NCI-H345 treated with DMSO at 0.1 percent for 48 hours (cell line): ENCODE data around the gene PRODH2.
"Not testable (repeated sequence)": the region's sequence is repeated elsewhere in the genome, so short reads cannot be mapped to it uniquely, and the experiment has no call there.

Experiments
- DNase-seq: peaks from one replicate; lab custom pipeline; 2025; ENCODE audit not compliant: unreplicated experiment; lab: John Stamatoyannopoulos, UW

Gene PRODH2

DNA sequence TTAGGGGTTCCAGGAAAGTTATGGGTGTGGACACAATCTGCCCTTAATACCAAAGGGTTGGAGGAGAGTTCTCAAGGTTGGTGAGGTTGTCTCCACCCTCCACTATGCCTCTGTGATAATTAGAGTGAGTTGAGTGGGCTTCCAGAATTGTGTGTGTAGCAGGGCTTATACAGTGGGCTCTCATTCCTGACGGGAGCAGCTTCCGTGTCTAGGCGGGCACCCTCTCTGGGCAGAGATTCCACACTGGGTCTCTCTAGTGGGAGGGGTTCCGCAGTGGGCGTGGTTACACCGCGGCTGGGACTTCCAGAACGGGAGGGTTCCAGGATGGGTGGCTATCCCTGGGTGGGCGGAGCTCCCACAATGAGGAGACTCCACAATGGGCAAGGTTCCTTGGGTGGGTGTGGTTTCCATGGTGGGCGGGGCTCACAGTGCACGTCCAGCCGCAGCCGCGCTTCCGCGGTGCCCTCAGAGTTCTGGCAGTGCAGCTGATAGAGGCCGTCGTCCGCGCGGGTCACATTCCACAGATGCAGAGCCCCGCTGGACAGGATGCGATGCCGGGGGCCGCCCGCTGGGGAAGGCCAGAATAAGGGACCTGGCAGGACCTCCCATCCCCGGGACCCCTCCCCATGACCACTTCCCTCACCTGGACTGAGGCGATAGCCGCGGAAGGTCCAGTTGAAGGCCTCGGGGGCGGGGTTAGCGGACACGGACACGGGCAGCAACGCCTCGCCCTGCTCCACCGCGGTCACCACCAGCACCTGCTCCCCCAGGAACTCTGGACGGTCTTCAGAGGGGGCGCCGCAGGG lies 31.2 kb upstream of the PRODH2 start:
- DNase-seq: no peak

DNA sequence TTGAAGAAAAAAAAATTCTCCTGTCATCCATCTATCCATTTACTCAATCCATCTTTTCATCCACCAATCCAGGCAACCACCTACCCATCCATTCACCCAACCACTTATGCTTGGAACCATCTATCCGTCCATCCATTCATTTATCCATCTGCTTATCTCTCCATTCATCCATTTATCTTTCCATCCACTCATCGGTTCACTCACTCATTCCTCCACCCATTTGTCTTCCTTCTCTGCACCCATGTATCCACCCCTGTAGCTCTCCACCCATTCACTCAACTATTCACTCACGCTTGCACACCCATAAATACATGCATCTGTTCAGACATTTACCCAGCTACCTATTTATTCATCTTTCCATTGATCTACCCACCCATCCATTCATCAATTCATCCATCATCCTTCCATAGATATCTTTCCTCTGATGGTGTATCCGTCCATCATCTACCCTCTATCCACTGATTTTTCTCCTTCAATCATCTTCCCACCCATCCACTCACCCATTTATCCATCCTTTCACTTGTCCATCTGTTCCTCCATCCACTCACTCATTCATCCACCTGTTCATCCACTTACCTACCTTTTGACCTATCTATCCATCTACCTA lies 30.1 kb upstream of the PRODH2 start:
- no peak for DNase-seq

DNA sequence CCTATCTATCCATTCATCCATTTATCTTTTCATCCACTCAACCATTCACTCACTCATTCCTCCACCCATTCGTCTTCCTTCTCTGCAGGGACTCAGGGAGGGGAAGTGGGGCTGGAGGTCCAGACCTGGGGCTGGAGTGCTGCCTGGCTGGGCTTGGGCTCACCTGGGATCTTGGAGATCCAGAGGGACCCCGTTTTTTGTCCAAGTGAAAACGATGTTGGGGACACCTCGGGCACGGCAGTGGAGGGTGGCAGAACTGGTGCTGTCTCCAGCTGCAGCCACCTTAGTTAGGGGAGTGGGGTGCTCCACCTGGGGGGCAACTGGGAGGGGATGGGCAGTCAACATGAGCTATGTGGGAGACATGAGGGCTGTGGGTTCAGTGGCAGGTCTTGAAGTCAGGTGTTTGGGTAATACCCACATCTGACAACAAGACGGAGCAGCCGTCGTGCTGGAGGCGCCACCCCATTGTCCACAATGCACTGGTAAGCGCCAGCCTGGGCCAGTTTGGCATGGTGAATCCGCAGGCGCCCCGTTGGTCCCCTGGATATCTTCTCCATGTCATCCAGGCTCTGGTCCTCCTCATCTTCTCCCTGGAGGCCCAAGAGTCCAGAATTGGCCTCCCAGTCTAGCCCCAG lies 29.4 kb upstream of the PRODH2 start:
- DNase-seq: no peak

DNA sequence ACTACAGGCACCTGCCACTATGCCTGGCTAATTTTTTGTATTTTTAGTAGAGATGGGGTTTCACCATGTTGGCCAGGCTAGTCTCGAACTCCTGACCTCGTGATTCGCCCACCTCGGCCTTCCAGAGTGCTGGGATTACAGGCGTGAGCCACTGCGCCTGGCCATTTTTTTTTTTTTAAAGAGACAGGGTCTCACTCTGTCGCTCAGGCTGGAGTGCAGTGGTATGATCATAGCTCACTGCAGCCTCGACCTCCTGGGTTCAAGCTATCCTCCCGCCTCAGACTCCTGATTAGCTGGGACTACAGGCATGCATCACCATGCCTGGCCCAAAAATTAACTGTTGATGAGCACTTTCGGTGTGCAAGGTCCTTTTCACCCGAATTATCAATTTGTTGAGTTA lies 23.5 kb upstream of the PRODH2 start:
- not testable (repeated sequence) for DNase-seq

DNA sequence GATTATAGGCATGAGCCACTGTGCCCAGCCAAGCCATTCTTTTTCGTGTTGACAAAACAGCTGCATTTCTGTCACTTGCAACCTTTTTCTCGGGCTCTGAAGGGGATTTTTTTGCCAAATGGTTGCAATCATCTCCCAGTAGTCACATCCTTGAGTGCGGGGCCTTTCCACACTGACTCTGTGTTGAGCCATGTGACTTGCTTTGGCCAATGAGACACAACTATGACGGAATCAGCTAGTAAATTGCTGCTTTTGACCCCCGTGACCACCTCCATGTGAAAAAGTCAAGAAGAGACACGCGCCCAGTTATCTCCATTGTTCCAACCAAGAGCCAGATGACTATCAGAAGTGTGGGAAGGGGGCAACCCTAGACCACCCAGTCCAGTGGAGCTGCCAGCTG lies 21.3 kb upstream of the PRODH2 start:
- no peak for DNase-seq

DNA sequence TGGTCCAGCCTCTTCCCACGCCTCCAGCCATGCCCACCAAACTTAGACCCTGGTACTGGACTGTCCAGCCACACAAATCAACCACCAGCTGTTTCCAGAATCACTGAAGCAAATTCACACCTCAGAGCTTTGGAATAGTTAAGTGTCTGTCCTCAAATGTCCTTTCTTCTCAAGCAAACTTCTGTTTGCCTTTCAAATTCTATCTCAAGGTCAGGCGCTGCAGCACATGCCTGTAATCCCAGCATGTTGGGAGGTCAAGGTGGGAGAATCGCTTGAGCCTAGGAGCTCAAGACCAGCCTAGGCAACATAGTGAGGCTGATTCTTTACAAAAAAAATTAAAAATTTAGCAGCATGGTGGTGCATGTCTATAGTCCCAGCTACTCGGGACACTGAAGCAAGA lies 19.4 kb upstream of the PRODH2 start:
- no peak for DNase-seq

DNA sequence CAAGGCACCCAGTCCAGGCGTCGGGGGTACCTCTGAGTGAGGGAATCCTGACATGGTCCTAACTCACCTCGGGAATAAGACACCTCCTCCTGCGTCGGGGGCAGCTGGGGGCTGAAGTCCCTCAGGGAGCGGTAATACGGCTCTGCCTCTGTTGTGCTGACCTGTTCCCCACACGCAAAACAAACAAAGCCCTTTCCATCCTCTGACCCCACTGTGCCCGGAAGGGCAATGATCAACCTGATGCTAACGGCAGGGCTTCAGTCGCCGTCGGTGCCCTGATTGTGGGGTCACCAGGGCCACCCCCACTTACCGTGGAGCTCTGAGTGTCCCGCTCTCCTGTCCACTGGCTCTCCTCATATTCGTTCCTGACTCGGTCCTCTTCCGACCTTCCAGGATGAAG lies 18.3 kb upstream of the PRODH2 start:
- no peak for DNase-seq

DNA sequence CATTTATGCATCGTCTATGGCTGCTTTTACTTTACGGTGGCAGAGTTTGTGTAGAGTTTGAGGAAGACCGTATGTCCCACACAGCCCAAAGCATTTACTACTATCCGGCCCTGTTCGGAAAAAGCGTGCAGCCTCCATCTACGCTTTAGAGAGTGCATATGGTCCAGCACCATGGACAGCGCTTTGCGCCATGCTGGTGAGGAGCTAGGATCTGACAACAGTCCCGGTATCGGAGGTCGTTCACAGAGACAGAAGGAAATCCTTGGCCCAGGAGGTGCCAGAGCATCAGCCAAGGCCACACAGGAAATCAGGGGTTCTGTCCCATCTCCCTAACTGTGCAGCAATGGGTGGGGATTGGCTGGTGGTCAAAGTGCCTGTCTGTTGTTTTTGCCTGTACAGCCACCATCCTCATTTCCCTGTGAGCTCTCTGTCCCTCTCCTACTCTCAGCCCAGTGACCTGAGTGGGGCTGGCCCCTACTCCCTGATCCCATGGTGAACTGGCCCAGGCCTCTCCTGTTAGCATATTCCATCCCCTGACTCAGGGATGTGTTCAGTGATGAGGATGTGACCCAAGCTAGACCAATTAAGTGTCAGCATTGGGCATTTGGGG lies 16.2 kb upstream of the PRODH2 start:
- DNase-seq: no peak

DNA sequence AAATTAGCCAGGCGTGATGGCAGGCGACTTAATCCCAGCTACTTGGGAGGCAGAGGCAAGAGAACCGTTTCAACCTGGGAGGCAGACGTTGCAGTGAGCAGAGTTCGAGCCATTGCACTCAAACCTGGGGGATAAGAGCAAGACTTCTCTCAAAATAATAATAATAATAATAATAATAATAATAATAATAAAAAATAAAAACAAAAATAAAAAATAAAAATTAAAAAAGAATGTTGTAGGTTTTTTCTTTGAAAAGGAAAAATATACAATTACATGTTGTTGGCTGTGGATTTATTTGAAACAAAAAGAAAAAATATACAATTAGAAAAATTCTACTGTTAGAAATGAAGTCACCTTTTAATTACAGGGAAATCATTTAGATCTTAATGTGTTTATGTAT lies 11.5 kb upstream of the PRODH2 start:
- no peak for DNase-seq

DNA sequence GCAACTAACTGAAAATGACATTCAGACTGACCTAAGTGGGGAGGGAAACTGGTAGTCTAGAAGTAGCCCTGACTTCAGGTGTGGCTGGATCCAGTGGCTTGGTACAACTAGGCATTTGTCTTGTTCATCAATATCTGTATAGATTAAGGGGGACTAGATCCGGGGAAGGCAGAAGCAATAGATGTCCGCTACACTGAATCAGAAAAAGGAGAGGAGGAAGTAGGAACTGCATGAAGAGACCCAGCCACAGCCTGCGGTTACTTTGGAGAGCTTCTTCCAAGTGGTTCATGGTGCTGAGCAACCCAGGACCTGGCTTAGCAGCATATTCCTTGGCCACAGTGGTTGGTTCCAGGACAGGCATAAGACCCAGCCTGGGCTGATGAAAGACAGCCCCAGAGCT lies 9.9 kb upstream of the PRODH2 start:
- DNase-seq: no peak

DNA sequence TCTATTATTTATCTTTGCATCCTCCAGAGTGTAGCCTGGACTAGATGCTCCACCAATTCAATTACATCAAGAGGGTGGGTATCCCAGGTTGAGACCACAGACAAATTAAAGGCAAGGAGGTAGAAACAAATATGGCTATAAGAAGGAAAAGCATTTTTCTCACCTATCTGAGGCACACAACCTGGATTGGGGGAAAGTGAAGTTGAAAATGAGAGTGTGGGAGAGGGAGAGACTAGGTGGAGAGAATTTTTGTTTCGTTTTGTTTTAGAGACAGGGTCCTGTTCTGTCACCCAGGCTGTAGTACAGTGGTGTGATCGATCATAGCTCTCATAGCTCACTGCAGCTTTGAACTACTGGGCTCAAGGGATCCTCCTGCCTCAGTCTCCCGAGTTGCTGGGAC lies 5.8 kb upstream of the PRODH2 start:
- DNase-seq: no peak

DNA sequence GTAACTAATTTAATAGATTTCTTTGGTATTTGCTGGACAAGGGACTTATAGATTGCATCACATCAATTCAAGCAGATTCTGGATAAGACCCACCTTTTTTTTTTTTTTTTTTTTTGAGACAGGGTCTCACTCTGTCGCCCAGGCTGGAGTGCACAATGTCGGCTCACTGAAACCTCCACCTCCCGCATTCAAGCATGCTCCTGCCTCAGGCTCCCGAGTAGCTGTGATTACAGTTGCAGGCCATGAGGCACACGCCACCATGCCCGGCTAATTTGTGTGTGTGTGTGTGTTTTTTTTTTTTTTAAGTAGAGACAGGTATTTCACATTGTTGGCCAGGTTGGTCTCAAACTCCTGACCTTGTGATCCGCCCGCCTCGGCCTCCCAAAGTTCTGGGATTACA lies 4.2 kb upstream of the PRODH2 start:
- no peak for DNase-seq

DNA sequence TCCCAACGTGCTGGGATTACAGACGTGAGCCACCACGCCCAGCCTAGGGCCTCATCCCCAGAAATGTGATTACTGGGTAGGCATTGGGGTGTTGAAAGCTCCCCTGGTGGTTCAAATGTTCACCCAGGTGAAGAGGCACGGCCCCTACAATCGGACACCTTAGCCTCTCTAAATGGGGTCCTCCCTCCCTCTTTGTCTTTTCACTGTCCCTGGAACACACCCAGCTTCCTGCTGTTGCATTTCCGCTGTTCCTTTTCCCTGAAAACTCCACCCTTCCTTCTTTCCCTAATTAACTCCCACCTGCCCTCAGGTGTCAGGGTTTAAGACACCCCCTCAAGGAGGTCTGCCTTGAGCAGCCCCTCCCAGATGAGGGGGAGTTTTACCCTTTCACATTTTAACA lies 3.6 kb upstream of the PRODH2 start:
- peak; percentile 41 for DNase-seq

DNA sequence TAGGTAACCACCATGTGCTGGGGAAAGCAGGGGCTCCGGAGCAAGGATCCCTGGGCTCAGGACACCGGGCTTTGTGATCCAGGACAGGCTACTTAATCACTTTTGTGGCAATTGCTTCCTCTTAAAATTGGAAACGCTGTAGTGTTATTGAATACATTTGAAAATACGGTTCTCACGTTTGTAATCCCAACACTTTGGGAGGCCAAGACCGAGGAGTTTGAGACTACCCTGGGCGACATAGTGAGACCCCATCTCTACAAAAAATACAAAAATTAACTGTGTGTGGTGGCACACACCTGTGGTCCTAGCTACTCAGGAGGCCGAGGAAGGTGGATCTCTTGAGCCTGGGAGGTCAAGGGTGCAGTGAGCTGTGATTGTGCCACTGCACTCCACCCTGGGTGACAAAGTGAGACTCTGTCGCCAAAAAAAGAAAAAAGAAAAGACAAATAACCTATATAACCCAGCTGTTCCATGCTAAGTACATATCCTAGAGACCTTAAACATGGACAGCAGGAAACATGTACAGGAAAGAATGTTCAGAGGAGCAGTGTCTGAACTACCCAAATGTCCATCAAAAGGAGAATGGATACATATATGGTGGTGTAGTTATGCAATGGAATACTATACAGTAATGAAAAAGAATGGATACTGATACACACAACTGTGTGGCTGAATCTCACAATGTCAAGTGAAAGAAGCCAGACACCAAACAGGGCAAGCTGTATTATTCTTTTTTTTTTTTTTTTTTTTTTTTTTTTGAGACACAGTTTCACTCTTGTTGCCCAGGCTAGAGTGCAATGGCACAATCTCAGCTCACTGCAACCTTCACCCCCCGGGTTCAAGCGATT lies 622 bp upstream of the PRODH2 start:
- DNase-seq: no peak

DNA sequence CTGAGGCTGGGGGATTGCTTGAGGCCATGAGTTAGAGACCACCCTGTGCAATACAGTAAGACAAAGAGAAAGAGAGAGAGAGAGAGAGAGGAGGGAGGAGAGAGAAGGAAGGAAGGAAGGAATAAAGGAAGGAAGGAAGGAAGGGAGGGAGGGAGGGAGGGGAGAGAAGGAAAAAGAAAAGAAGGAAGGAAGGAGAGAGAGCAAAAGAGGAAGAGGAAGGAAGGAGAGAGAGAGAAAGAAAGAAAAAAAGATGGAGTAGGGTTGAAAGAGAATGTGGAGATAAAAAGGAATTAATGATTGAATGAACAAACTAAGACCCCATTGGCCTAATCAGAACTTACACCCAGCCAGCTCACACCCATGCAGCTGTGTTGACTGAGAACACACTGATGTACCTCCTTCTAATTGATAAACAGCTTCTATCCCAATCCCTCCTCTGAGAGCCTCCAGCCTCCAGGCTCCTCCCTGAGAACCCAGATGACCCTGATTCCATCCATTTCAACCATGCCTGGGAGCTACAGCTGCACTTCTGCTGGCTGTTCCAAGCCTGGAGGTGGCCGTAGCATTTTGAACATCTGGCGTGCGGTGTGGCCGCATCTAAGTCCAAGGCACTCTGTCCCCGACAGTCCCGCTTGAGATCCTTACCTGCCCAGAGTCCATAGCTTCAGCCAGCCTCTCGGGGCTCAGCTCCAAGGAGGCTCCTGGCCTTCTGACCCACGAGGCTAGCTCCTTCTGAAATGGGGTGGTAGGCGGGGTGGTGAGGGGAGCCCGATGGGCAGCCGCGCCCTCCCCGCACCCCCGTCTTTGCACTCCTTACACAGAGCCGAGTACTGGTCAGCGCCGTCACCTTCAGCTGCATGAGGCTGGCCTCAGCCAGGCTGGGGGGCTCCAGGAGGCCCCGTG lies 1.1 kb downstream of the PRODH2 start:
- no peak for DNase-seq

DNA sequence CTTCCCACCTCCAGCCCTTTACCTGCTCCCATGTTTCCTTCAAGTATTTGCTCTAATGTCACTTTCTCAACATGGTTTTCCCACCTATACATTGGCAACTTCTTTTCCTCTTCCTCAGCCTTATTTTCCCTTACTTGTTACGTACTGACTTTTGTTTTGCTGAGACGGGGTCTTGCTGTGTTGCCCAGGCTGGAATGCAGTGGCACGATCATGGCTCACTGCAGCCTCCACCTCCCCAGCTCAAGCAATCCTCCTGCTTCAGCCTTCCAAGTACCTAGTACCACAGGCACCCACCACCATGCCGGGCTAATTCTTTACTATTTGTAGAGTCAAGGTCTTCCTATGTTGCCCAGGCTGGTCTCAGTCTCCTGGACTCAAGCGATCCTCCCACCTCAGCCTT lies 5.0 kb downstream of the PRODH2 start:
- DNase-seq: no peak

DNA sequence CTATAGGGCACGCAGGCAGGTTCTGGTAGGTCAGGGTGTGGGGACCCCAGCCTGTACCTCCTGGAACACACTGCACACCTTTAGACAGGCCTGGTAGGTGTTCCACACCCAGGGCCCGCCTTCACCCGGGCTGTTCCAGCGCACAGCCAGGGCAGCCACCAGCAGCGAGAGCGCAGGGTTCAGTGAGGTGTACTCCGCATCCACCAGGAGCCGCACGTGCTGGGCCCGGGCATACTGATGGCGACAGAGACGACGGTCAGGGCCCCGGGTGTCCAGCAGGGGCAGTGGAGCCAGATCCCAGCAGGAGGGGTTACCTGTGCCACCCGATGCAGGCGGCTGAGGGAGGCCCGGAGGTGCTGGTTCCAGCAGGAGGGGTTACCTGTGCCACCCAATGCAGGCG lies 6.0 kb downstream of the PRODH2 start:
- DNase-seq: no peak

DNA sequence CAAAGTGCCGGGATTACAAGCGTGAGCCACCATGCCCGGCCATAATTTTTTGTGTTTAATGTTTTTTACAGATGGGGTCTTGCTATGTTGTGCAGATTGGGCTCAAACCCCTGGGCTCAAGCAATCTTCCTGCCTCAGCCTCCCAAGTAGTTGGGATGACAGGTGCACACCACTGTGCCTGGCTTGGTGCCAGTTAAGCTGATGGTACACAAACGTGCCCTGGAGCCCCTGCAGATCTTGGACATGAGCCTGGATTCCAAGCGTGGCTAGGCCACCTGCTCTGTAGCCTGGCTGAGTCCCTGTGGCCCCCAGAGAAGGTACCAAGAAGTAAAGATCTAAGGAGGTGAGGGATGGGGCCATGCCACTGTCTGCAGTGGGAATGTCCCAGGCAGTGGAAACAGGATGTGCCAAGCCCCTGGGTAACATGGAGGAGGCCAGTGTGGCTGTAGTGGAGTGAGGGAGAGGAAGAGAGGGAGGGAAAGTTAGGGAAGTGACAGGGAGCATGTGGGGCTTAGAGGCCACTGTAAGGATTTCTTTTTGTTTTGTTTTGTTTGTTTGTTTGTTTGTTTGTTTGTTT lies 7.0 kb downstream of the PRODH2 start:
- DNase-seq: peak; percentile 99

DNA sequence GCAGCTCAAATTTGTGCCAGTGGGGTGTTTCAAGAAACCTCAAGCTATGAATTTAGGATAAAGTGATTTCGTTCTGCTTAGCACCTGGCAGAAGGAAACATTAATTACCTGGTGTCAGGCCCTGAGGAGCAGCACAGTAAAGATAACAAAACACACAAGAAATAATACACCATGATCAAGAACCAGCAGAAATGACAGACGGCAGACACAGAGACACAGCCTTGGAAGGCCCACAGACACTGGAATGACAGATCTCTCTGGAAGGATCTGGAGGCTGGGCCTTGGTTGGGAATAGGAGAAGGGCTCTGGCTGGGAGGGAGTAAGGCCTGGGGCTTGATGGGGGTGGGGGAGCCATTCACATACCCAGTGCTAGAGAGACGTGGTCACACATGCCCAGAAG lies 10.8 kb downstream of the PRODH2 start:
- no peak for DNase-seq

DNA sequence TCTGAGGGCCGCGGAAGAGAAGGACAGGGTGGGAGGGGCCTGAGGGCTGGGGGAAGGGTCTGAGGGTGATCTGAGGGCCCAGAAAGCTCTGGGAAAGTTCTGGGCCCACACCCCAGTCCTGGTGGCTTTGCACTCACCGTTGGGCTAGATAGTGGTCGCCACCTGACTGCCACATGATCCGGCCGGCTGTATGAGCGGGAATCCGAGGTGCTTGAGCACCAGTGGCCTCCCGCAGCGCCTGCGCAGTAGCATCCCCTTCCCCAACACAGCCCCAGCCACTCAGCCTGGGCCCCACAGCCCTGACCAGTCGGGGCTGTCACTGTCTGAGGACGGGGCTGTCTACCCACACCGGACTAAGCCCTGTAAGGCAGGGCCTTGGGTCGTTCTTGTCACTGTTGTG lies 15.0 kb downstream of the PRODH2 start:
- no peak for DNase-seq
